Uterus (tissue), 4 donors: Measurements from ENCODE around the gene CFAP161. TPM values are rescaled to one million over a fixed set of nuclear protein-coding genes. Genes with fewer than 3 reads are reported as not detected.

Experiments used
- DNase-seq, 2 donors: peaks; one replicate each; pipeline ENCODE4 v3.0.0-alpha.2; 2019 to 2020
- H3K27ac ChIP-seq, 2 donors: fragments of 200-600 bp; sonication (generic); 1 replicate in 1 of 2; 2 replicates in 1 of 2; pipeline ENCODE4 v1.5.1; 2016 to 2018
- H3K27me3 ChIP-seq, 2 donors: fragments of 200-600 bp; sonication (generic); one replicate each; pipeline ENCODE4 v1.5.1; 2018 to 2019; ENCODE audit warnings: control low read depth in 1 of 2
- H3K36me3 ChIP-seq, 2 donors: fragments of 200-600 bp; sonication (generic); one replicate each; pipeline ENCODE4 v1.5.1; 2019; ENCODE audit warnings: control low read depth in 1 of 2
- H3K4me1 ChIP-seq, 2 donors: fragments of 200-600 bp; sonication (generic); one replicate each; pipeline ENCODE4 v1.5.1; 2018 to 2019; ENCODE audit warnings: control low read depth in 1 of 2
- H3K4me3 ChIP-seq, 2 donors: fragments of 200-600 bp; sonication (generic); 1 replicate in 1 of 2; 2 replicates in 1 of 2; pipeline ENCODE4 v1.5.1; 2018 to 2019; ENCODE audit warnings: mild to moderate bottlenecking in 1 of 2
- H3K9me3 ChIP-seq, 2 donors: fragments of 200-600 bp; sonication (generic); one replicate each; pipeline ENCODE4 v1.5.1; 2019; ENCODE audit warnings: control low read depth in 1 of 2
- CTCF ChIP-seq, 4 experiments: fragments of 200-600 bp in 2 of 4; fragments of 450-650 bp in 2 of 4; sonication (generic) in 2 of 4; IDR thresholded peaks; one replicate each; pipeline ENCODE4 v1.5.1; 2016 to 2019; ENCODE audit warnings: antibody characterized with exemption in 4 of 4, mild to moderate bottlenecking in 2 of 4, moderate library complexity in 1 of 4
- POLR2A ChIP-seq, 2 donors: fragments of 450-650 bp; IDR thresholded peaks; one replicate each; pipeline ENCODE4 v1.6.1; 2016; ENCODE audit warnings: antibody characterized with exemption in 2 of 2, mild to moderate bottlenecking in 1 of 2, moderate library complexity in 1 of 2
- intact Hi-C: fragments of 100-400 bp; cut with DNase I; formaldehyde crosslinking; loops from one replicate; pipeline ENCODE4 v1.15.1; 2023; ENCODE audit warnings: low total_unique reads
- total RNA-seq, 4 donors: library from RNA; depleted of rRNA in 3 of 4; stranded (reverse); fragments of >200 nt in 3 of 4; gene quantifications; one replicate each; pipeline versions ENCODE4 v1.1.0 to v1.2.4, GENCODE V29; 2014 to 2023
- donor health status: DM: yes; HTN: yes; CAD: no.

CFAP161 gene
- total RNA-seq, 4 donors from 2014 or later: 2.8 to 3.3 TPM; not detected in 2

- no peaks in the 10 kb centered on the region for H3K36me3 ChIP-seq
- H3K9me3 ChIP-seq: no peaks in the 10 kb centered on the region
- TF ChIP-seq POLR2A (IDR thresholded peaks at IDR 0.05): no peak
- TF ChIP-seq CTCF (IDR thresholded peaks at IDR 0.05): no peak
- no peak for DNase-seq
- intact Hi-C loops: no loop called here
- no peaks in the 10 kb centered on the region for H3K4me1 ChIP-seq
- no peak overlapping the region for H3K4me3 ChIP-seq
- H3K27me3 ChIP-seq: no peaks in the 10 kb centered on the region
- H3K27ac ChIP-seq: no peak overlapping the region
Observed at GRCh38 chr15:81095690-81096365, 38.2 kb upstream of the CFAP161 start.

GRCh38 chr15:81096398-81096797 is 37.7 kb upstream of the CFAP161 start:
- no peak for DNase-seq
- intact Hi-C loops: no loop called here

GRCh38 chr15:81097116-81097889 is 36.8 kb upstream of the CFAP161 start:
- Histone ChIP-seq H3K27ac (no peak overlapping the region), H3K36me3 (no peaks in the 10 kb centered on the region), H3K4me3 (no peak overlapping the region), H3K9me3 (no peaks in the 10 kb centered on the region), H3K4me1 (no peaks in the 10 kb centered on the region), H3K27me3 (no peaks in the 10 kb centered on the region)
- no peak for DNase-seq
- intact Hi-C loops: no loop called here
- no peak for TF ChIP-seq CTCF (IDR thresholded peaks at IDR 0.05)
- no peak for TF ChIP-seq POLR2A (IDR thresholded peaks at IDR 0.05)

More at GRCh38 chr15:81096398-81096797, 37.7 kb upstream of the CFAP161 start:
- no peak overlapping the region for H3K27ac ChIP-seq
- no peak overlapping the region for H3K4me3 ChIP-seq
- no peaks in the 10 kb centered on the region for H3K36me3 ChIP-seq
- H3K9me3 ChIP-seq: no peaks in the 10 kb centered on the region
- H3K4me1 ChIP-seq: no peaks in the 10 kb centered on the region
- H3K27me3 ChIP-seq: no peaks in the 10 kb centered on the region
- TF ChIP-seq CTCF (IDR thresholded peaks at IDR 0.05) (no peak), POLR2A (IDR thresholded peaks at IDR 0.05) (no peak)

- Histone ChIP-seq H3K4me1 (no peaks in the 10 kb centered on the region), H3K9me3 (no peaks in the 10 kb centered on the region), H3K36me3 (no peaks in the 10 kb centered on the region), H3K4me3 (no peak overlapping the region), H3K27ac (no peak overlapping the region), H3K27me3 (no peaks in the 10 kb centered on the region)
- intact Hi-C loops: no loop called here
- TF ChIP-seq CTCF (IDR thresholded peaks at IDR 0.05): no peak
- no peak for TF ChIP-seq POLR2A (IDR thresholded peaks at IDR 0.05)
- DNase-seq: no peak
Observed at GRCh38 chr15:81097890-81098280, 36.2 kb upstream of the CFAP161 start.

- intact Hi-C loops: no loop called here
- Histone ChIP-seq H3K36me3 (no peaks in the 10 kb centered on the region), H3K27ac (no peak overlapping the region), H3K4me3 (no peak overlapping the region), H3K4me1 (no peaks in the 10 kb centered on the region), H3K27me3 (no peaks in the 10 kb centered on the region), H3K9me3 (no peaks in the 10 kb centered on the region)
- no peak for DNase-seq
- TF ChIP-seq POLR2A (IDR thresholded peaks at IDR 0.05): no peak
- TF ChIP-seq CTCF (IDR thresholded peaks at IDR 0.05): no peak
Observed at GRCh38 chr15:81098349-81098748, 35.7 kb upstream of the CFAP161 start.
